HEK293 (cell line): ENCODE data around the gene INSRR.

Experiments
- MEIS1 ChIP-seq: sonication (generic); formaldehyde crosslinking; IDR thresholded peaks from 2 replicates; pipeline ENCODE4 v1.8.1; 2022; ENCODE audit warnings: missing genetic modification reagents, mild to moderate bottlenecking, borderline replicate concordance
- ZNF10 ChIP-seq: fragments of 450-650 bp; formaldehyde crosslinking; IDR thresholded peaks from 2 replicates; pipeline ENCODE4 v1.5.1; 2017; ENCODE audit warnings: missing biosample characterization, missing genetic modification characterization
- ZNF112 ChIP-seq: fragments of 450-650 bp; formaldehyde crosslinking; IDR thresholded peaks from 2 replicates; pipeline ENCODE4 v1.5.0; 2017; ENCODE audit warnings: missing biosample characterization, missing genetic modification characterization
- ZNF24 ChIP-seq: fragments of 450-650 bp; formaldehyde crosslinking; IDR thresholded peaks from 2 replicates; pipeline ENCODE4 v1.5.1; 2016; ENCODE audit warnings: missing biosample characterization, missing genetic modification characterization
- TF ChIP-seq, protein P1 (sequence below): fragments of 450-650 bp; formaldehyde crosslinking; IDR thresholded peaks from 2 replicates; pipeline ENCODE4 v1.5.0; 2017; ENCODE audit warnings: missing biosample characterization, missing genetic modification characterization, borderline replicate concordance
- TF ChIP-seq, protein P2 (sequence below): fragments of 450-650 bp; formaldehyde crosslinking; IDR thresholded peaks from 2 replicates; pipeline ENCODE4 v1.5.1; 2016; ENCODE audit warnings: missing biosample characterization, missing genetic modification characterization
- TF ChIP-seq, protein P3 (sequence below): fragments of 450-650 bp; formaldehyde crosslinking; IDR thresholded peaks from 2 replicates; pipeline ENCODE4 v1.5.1; 2016; ENCODE audit warnings: missing biosample characterization, missing genetic modification characterization

DNA sequence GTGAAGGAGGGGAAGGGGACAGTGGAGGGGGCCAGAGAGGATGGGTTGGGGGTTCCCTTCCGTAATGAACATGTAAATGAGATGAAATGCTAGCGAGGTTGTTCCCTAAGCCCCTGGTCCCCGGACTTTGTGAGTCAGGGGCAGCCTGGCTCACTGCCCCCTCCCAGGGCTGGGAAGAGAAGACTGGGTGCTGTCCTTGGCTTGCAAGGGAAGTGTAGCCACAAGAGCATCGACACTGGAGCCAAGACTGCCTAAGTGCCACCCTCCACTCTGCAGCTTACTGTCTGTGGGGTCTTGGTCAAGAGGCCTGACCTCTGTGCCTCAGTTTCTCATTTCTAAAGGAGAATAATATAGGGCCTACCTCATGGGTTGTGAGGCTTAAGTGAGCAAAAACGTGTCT, 35.1 kb upstream of the INSRR start:
- TF ChIP-seq ZNF10 (tag by site-specific recombination) = no peak
- TF ChIP-seq, protein P1, sequence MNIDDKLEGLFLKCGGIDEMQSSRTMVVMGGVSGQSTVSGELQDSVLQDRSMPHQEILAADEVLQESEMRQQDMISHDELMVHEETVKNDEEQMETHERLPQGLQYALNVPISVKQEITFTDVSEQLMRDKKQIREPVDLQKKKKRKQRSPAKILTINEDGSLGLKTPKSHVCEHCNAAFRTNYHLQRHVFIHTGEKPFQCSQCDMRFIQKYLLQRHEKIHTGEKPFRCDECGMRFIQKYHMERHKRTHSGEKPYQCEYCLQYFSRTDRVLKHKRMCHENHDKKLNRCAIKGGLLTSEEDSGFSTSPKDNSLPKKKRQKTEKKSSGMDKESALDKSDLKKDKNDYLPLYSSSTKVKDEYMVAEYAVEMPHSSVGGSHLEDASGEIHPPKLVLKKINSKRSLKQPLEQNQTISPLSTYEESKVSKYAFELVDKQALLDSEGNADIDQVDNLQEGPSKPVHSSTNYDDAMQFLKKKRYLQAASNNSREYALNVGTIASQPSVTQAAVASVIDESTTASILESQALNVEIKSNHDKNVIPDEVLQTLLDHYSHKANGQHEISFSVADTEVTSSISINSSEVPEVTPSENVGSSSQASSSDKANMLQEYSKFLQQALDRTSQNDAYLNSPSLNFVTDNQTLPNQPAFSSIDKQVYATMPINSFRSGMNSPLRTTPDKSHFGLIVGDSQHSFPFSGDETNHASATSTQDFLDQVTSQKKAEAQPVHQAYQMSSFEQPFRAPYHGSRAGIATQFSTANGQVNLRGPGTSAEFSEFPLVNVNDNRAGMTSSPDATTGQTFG (tag by site-specific recombination) = no peak
- TF ChIP-seq, protein P2, sequence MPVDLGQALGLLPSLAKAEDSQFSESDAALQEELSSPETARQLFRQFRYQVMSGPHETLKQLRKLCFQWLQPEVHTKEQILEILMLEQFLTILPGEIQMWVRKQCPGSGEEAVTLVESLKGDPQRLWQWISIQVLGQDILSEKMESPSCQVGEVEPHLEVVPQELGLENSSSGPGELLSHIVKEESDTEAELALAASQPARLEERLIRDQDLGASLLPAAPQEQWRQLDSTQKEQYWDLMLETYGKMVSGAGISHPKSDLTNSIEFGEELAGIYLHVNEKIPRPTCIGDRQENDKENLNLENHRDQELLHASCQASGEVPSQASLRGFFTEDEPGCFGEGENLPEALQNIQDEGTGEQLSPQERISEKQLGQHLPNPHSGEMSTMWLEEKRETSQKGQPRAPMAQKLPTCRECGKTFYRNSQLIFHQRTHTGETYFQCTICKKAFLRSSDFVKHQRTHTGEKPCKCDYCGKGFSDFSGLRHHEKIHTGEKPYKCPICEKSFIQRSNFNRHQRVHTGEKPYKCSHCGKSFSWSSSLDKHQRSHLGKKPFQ (tag by site-specific recombination) = no peak
- TF ChIP-seq ZNF24 (tag by site-specific recombination) = no peak
- no peak for TF ChIP-seq ZNF112 (tag by site-specific recombination)
- TF ChIP-seq MEIS1 (CRISPR knock-in tag) = no peak
- TF ChIP-seq, protein P3, sequence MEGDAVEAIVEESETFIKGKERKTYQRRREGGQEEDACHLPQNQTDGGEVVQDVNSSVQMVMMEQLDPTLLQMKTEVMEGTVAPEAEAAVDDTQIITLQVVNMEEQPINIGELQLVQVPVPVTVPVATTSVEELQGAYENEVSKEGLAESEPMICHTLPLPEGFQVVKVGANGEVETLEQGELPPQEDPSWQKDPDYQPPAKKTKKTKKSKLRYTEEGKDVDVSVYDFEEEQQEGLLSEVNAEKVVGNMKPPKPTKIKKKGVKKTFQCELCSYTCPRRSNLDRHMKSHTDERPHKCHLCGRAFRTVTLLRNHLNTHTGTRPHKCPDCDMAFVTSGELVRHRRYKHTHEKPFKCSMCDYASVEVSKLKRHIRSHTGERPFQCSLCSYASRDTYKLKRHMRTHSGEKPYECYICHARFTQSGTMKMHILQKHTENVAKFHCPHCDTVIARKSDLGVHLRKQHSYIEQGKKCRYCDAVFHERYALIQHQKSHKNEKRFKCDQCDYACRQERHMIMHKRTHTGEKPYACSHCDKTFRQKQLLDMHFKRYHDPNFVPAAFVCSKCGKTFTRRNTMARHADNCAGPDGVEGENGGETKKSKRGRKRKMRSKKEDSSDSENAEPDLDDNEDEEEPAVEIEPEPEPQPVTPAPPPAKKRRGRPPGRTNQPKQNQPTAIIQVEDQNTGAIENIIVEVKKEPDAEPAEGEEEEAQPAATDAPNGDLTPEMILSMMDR (tag by site-specific recombination) = no peak
